B cell (primary cell): ENCODE results near the gene PTCD3. TPM values are rescaled to one million over a fixed set of nuclear protein-coding genes. Genes with fewer than 3 reads are reported as not detected.
A peak's percentile ranks its signal among the peaks of the same experiment; 100 is the strongest.

Experiments
- ATAC-seq: fragments of 200-7000 bp; cut with Tn5 transposase; one replicate; pipeline ENCODE4 v1.10.0; 2021; ENCODE audit warnings: low read depth, mild to moderate bottlenecking, moderate number of reproducible peaks, moderate library complexity
- CTCF ChIA-PET: fragments of 350-600 bp; sonication (Branson Sonifier 250); formaldehyde crosslinking; loops from one replicate; lab custom pipeline; 2021; ENCODE audit warnings: antibody characterized with exemption, inconsistent platforms; lab: Charles Lee
- POLR2A ChIA-PET: fragments of 350-600 bp; sonication (Branson Sonifier 250); formaldehyde crosslinking; loops from one replicate; lab custom pipeline; 2021; ENCODE audit warnings: antibody characterized with exemption; lab: Charles Lee
- DNase-seq: peaks from one replicate; pipeline ENCODE4 v3.0.0; 2013
- H2AFZ ChIP-seq: 2 replicates; pipeline ENCODE4 v1.6.1; 2012; ENCODE audit warnings: mild to moderate bottlenecking, low read depth, low read length; ENCODE audit not compliant: insufficient read depth, poor library complexity, severe bottlenecking
- H3K27ac ChIP-seq, 2 donors: 1 replicate in 1 of 2; 2 replicates in 1 of 2; pipeline ENCODE4 v1.5.1; 2012 to 2013; ENCODE audit warnings: low read length in 2 of 2, mild to moderate bottlenecking in 2 of 2, moderate library complexity in 1 of 2
- H3K27me3 ChIP-seq, 4 experiments: fragments of 200-600 bp in 1 of 4; sonication (generic) in 1 of 4; replicated peaks in 1 of 4; 1 replicate in 2 of 4; 2 replicates in 2 of 4; pipeline versions ENCODE4 v1.6.1 to v1.7.0; 2013 to 2016; ENCODE audit warnings: low read length in 3 of 4, mild to moderate bottlenecking in 2 of 4, mixed read lengths in 1 of 4, moderate library complexity in 1 of 4; ENCODE audit not compliant: insufficient read depth in 4 of 4, control insufficient read depth in 3 of 4; ENCODE audit errors: control extremely low read depth in 1 of 4
- H3K36me3 ChIP-seq, 2 experiments: replicated peaks in 1 of 2; 1 replicate in 1 of 2; 2 replicates in 1 of 2; pipeline versions ENCODE4 v1.6.1 to v1.7.1; 2013; ENCODE audit warnings: low read length in 1 of 2; ENCODE audit not compliant: insufficient read depth in 2 of 2, control insufficient read depth in 1 of 2; ENCODE audit errors: control extremely low read depth in 1 of 2, extremely low read depth in 1 of 2
- H3K4me1 ChIP-seq, 2 donors: fragments of 200-600 bp in 1 of 2; sonication (generic) in 1 of 2; 1 replicate in 1 of 2; 2 replicates in 1 of 2; pipeline versions ENCODE4 v1.5.1 to v1.6.1; 2013 to 2017; ENCODE audit warnings: low read length in 2 of 2; ENCODE audit not compliant: control insufficient read depth in 2 of 2, insufficient read depth in 2 of 2
- H3K4me2 ChIP-seq: replicated peaks from 2 replicates; pipeline ENCODE3; 2012; ENCODE audit warnings: mild to moderate bottlenecking, low read depth, low read length; ENCODE audit not compliant: poor library complexity, severe bottlenecking
- H3K4me3 ChIP-seq, 5 experiments: fragments of 200-600 bp in 1 of 5; sonication (generic) in 1 of 5; 1 replicate in 3 of 5; 2 replicates in 2 of 5; pipeline versions ENCODE4 v1.5.1 to v1.7.0; 2011 to 2016; ENCODE audit warnings: low read length in 4 of 5, mild to moderate bottlenecking in 4 of 5, low read depth in 2 of 5, control low read depth in 1 of 5, moderate library complexity in 1 of 5; ENCODE audit not compliant: insufficient read depth in 1 of 5; ENCODE audit errors: control extremely low read depth in 1 of 5, extremely low read depth in 1 of 5
- H3K79me2 ChIP-seq: fragments of 200-600 bp; sonication (generic); one replicate; pipeline ENCODE4 v1.6.0; 2016; ENCODE audit warnings: low read length; ENCODE audit not compliant: control insufficient read depth, insufficient read depth
- H3K9ac ChIP-seq: fragments of 200-600 bp; sonication (generic); 2 replicates; pipeline ENCODE4 v1.6.1; 2017; ENCODE audit warnings: mild to moderate bottlenecking, low read length, moderate library complexity
- H3K9me3 ChIP-seq, 3 donors: one replicate each; pipeline versions ENCODE4 v1.6.1 to v1.7.1; 2013; ENCODE audit warnings: low read length in 2 of 3; ENCODE audit not compliant: control insufficient read depth in 2 of 3, insufficient read depth in 1 of 3; ENCODE audit errors: control extremely low read depth in 1 of 3
- H4K20me1 ChIP-seq: 2 replicates; pipeline ENCODE4 v1.6.0; 2012; ENCODE audit warnings: mild to moderate bottlenecking, low read length; ENCODE audit not compliant: insufficient read depth, control insufficient read depth, poor library complexity, severe bottlenecking
- H3K27ac Mint-ChIP-seq: one replicate; pipeline ENCODE4 v1.8.0; 2021; ENCODE audit warnings: mixed read lengths
- H3K27me3 Mint-ChIP-seq: one replicate; pipeline ENCODE4 v1.8.0; 2021; ENCODE audit warnings: mixed read lengths
- H3K4me1 Mint-ChIP-seq: one replicate; pipeline ENCODE4 v1.8.0; 2021; ENCODE audit warnings: mixed read lengths
- H3K4me3 Mint-ChIP-seq: one replicate; pipeline ENCODE4 v1.8.0; 2021; ENCODE audit warnings: mixed read lengths
- H3K9me3 Mint-ChIP-seq: one replicate; pipeline ENCODE4 v1.8.0; 2022; ENCODE audit warnings: mixed read lengths; ENCODE audit not compliant: insufficient read depth
- CTCF ChIP-seq: fragments of 200-600 bp; IDR thresholded peaks from one replicate; pipeline ENCODE4 v1.8.0; 2022; ENCODE audit warnings: antibody characterized with exemption, mild to moderate bottlenecking
- EZH2 ChIP-seq: IDR thresholded peaks from 2 replicates; pipeline ENCODE4 v1.6.1; 2012; ENCODE audit warnings: borderline replicate concordance, low read depth, mild to moderate bottlenecking, moderate library complexity, low read length; ENCODE audit not compliant: insufficient read depth, poor library complexity, severe bottlenecking
- WGBS: methylation state at CpG from one replicate; pipeline ENCODE4 v1.1.5; 2013; ENCODE audit warnings: missing lambda C conversion rate; ENCODE audit not compliant: insufficient coverage; 5-methylcytosine and 5-hydroxymethylcytosine counted together
- intact Hi-C: fragments of 100-400 bp; cut with micrococcal nuclease; formaldehyde crosslinking; loops from one replicate; pipeline ENCODE4 v1.10.0; 2022
- polyA plus RNA-seq: library from polyadenylated mRNA; depleted of rRNA; stranded (reverse); fragments of >200 nt; gene quantifications from 2 replicates; pipeline ENCODE4 v1.2.3, GENCODE V29; 2012
- total RNA-seq, 2 donors: library from RNA; stranded (reverse); fragments of 120-200 nt in 1 of 2; gene quantifications; 1 replicate in 1 of 2; 2 replicates in 1 of 2; pipeline versions ENCODE4 v1.2.3 to v1.2.4, GENCODE V29; 2013 to 2022

The PTCD3 gene
- total and polyA plus RNA-seq, 2 donors (not counting 1 experiment from before 2014, with no cell fraction given), result 61.4 to 174 TPM

GRCh38 chr2:86070868-86071267 lies 35.2 kb upstream of the PTCD3 start:
- H3K79me2 ChIP-seq, result peaks cover 7% of the 10 kb centered on the region
- no peak overlapping the region for H3K4me2 ChIP-seq
- H3K27me3 ChIP-seq, result no peaks in the 10 kb centered on the region
- H3K27me3 Mint-ChIP-seq, result no peaks in the 10 kb centered on the region
- no peak overlapping the region for H3K27ac ChIP-seq
- intact Hi-C loops, result loop anchor here (5.0 kb wide), 1 partner anchor 49 kb away; no protein-coding TSS in a partner anchor
- WGBS, result no CpG with 5 or more reads among the region's 2 CpGs
- H3K4me3 ChIP-seq, result no peak overlapping the region
- DNase-seq, result no peak
- no peak overlapping the region for H3K9ac ChIP-seq
- H3K4me1 ChIP-seq, result peaks cover 20 to 25% of the 10 kb centered on the region in 2 donors
- ChIA-PET POLR2A (interaction anchor here (2.2 kb wide), 1 partner anchor 34 kb away, joined by 11 read pairs; no protein-coding TSS in a partner anchor), CTCF (interaction anchor here (0.6 to 3.5 kb wide), 4 partner anchors 35 to 365 kb away, joined by 3 to 26 read pairs (median 14); no protein-coding TSS in a partner anchor)
- no peak overlapping the region for H2AFZ ChIP-seq
- no peaks in the 10 kb centered on the region for H3K9me3 Mint-ChIP-seq
- H3K27ac Mint-ChIP-seq, result peak overlapping the region; percentile 56
- no peaks in the 10 kb centered on the region for H3K9me3 ChIP-seq
- peaks cover 2 to 41% of the 10 kb centered on the region in 2 experiments for H3K36me3 ChIP-seq
- H3K4me1 Mint-ChIP-seq, result peaks cover 25% of the 10 kb centered on the region
- ATAC-seq, result no peak
- no peaks in the 10 kb centered on the region for H4K20me1 ChIP-seq
- H3K4me3 Mint-ChIP-seq, result no peak overlapping the region
- TF ChIP-seq EZH2, result no peak
- TF ChIP-seq CTCF, result no peak

DNA sequence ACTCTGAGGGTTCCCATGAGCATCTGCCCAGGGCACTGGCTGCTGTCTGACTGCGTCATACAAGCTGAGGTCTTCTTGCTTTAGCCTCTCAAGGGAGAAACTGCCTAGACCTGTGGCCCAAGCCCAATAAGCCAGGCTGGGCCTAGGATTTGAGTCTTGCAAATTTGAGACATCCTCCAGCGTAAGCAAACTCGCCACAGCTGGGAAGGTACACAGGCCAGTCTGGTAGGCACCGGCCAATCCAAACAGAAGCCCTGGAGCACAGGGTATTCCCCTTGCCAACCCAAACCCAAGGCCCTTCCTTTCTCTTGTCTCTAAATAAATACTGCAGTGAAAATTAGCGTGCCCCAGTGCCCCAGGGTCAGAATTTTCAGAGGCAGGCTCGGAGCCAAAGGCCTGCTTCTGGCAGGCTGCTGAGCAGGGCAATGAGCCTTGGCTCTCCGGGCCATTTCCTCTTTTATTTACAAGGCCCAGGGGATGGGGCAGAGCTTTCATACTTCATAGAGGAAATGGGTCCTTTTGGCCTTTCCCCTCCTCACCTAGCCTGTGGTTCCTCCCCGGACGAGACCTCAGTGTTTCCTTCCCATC lies 33.7 kb upstream of the PTCD3 start:
- peak overlapping the region; percentile 53 for H2AFZ ChIP-seq
- Mint-ChIP-seq H3K9me3 (no peaks in the 10 kb centered on the region), H3K27me3 (no peaks in the 10 kb centered on the region), H3K4me3 (peak overlapping the region; percentile 49), H3K4me1 (peaks cover 30% of the 10 kb centered on the region), H3K27ac (peak overlapping the region; percentile 94)
- H3K4me2 ChIP-seq, result peak overlapping the region; percentile 52
- no peak for TF ChIP-seq CTCF
- no peak for TF ChIP-seq EZH2
- H3K4me1 ChIP-seq, result peaks cover 20 to 34% of the 10 kb centered on the region in 2 donors
- CTCF ChIA-PET, result interaction anchor here (0.6 to 3.5 kb wide), 7 partner anchors 15 to 245 kb away, joined by 3 to 26 read pairs (median 5); partner anchors contain the start of gene ST3GAL5
- H3K79me2 ChIP-seq, result peaks cover 7% of the 10 kb centered on the region
- intact Hi-C loops, result loop anchor here (1.0 to 5.0 kb wide), 2 partner anchors 36 to 50 kb away; no protein-coding TSS in a partner anchor
- no peaks in the 10 kb centered on the region for H4K20me1 ChIP-seq
- no peak overlapping the region for H3K4me3 ChIP-seq
- 29% methylated on average over 9 of the region's 9 CpGs for WGBS
- ATAC-seq (peak; percentile 89), DNase-seq (peak; percentile 81)
- no peak overlapping the region for H3K9ac ChIP-seq
- H3K27ac ChIP-seq, result peak overlapping the region; percentile 79
- no peaks in the 10 kb centered on the region for H3K9me3 ChIP-seq
- no peaks in the 10 kb centered on the region for H3K27me3 ChIP-seq
- POLR2A ChIA-PET, result interaction anchor here (0.6 to 2.2 kb wide), 4 partner anchors 33 to 215 kb away, joined by 3 to 11 read pairs (median 3); partner anchors contain the start of gene ST3GAL5
- peaks cover 0 to 49% of the 10 kb centered on the region in 2 experiments for H3K36me3 ChIP-seq
